Endothelial cell of umbilical vein (primary cell): ENCODE results near the gene TBX21. TPM values are rescaled to one million over a fixed set of nuclear protein-coding genes. Genes with fewer than 3 reads are reported as not detected.

Experiments used
- BruUV-seq: library from RNA; stranded (reverse); fragments of 400-500 nt; replicated peaks from 2 replicates; lab custom pipeline; 2021; lab: Mats Ljungman, UMichigan
- CTCF ChIA-PET: fragments of 300-600, 350-600 bp; sonication (Branson Sonifier 250); formaldehyde crosslinking; loops from one replicate; lab custom pipeline; 2021; ENCODE audit warnings: antibody characterized with exemption, inconsistent platforms; lab: Charles Lee
- POLR2A ChIA-PET: fragments of 300-600, 350-600 bp; sonication (Branson Sonifier 250); formaldehyde crosslinking; loops from one replicate; lab custom pipeline; 2021; ENCODE audit warnings: antibody characterized with exemption, inconsistent platforms; lab: Charles Lee
- DNase-seq: peaks from one replicate; pipeline ENCODE4 v3.0.0-alpha.2; 2011; ENCODE audit warnings: low read depth, low spot score
- FAIRE-seq: peaks from 2 replicates; lab custom pipeline; 2011; peaks lifted over from hg19 to GRCh38; lab: Jason Lieb, UNC
- H2AFZ ChIP-seq: 2 replicates; pipeline ENCODE4 v1.6.0; 2012; ENCODE audit warnings: low read depth, low read length, control low read depth, inconsistent platforms
- H3K27ac ChIP-seq: 2 replicates; pipeline ENCODE4 v1.5.1; 2011; ENCODE audit warnings: low read depth, mild to moderate bottlenecking, control low read depth, low read length, moderate library complexity; ENCODE audit not compliant: insufficient read depth
- H3K27me3 ChIP-seq, 2 experiments: 2 replicates each; pipeline versions ENCODE4 v1.6.0 to v1.6.1; 2011; ENCODE audit warnings: low read length in 2 of 2, mixed read lengths in 1 of 2; ENCODE audit not compliant: control insufficient read depth in 2 of 2, insufficient read depth in 2 of 2
- H3K36me3 ChIP-seq, 2 experiments: 2 replicates in 1 of 2; 3 replicates in 1 of 2; pipeline ENCODE4 v1.5.1; 2011; ENCODE audit warnings: low read length in 2 of 2, mild to moderate bottlenecking in 1 of 2, moderate library complexity in 1 of 2; ENCODE audit not compliant: control insufficient read depth in 2 of 2, insufficient read depth in 2 of 2; ENCODE audit errors: extremely low read depth in 1 of 2
- H3K4me1 ChIP-seq: 3 replicates; pipeline ENCODE4 v1.5.1; 2011; ENCODE audit warnings: mild to moderate bottlenecking, low read length; ENCODE audit not compliant: control insufficient read depth, insufficient read depth; ENCODE audit errors: extremely low read depth
- H3K4me2 ChIP-seq: 2 replicates; pipeline ENCODE4 v1.6.1; 2011; ENCODE audit warnings: low read length, control low read depth, mixed read lengths; ENCODE audit not compliant: insufficient read depth
- H3K4me3 ChIP-seq, 3 experiments: fragments of 200-600 bp in 1 of 3; sonication (generic), shearing (Covaris generic) in 1 of 3; replicated peaks in 1 of 3; 2 replicates each; pipeline ENCODE4 v1.5.1; 2011 to 2016; ENCODE audit warnings: control low read depth in 3 of 3, low read length in 3 of 3, mild to moderate bottlenecking in 2 of 3, inconsistent platforms in 1 of 3, low read depth in 1 of 3, moderate library complexity in 1 of 3; ENCODE audit not compliant: insufficient read depth in 1 of 3
- H3K79me2 ChIP-seq: 2 replicates; pipeline ENCODE4 v1.6.0; 2012; ENCODE audit warnings: low read length, inconsistent platforms; ENCODE audit not compliant: control insufficient read depth, insufficient read depth
- H3K9ac ChIP-seq: replicated peaks from 2 replicates; pipeline ENCODE3; 2011; ENCODE audit warnings: low read length, control low read depth; ENCODE audit not compliant: insufficient read depth; ENCODE audit errors: extremely low read depth
- H3K9me1 ChIP-seq: replicated peaks from 3 replicates; pipeline ENCODE4 v1.6.0; 2011; ENCODE audit warnings: mild to moderate bottlenecking, low read length; ENCODE audit not compliant: control insufficient read depth, insufficient read depth; ENCODE audit errors: extremely low read depth
- H3K9me3 ChIP-seq: replicated peaks from 2 replicates; pipeline ENCODE4 v1.5.1; 2012; ENCODE audit warnings: low read length, inconsistent platforms; ENCODE audit not compliant: control insufficient read depth, insufficient read depth
- H4K20me1 ChIP-seq: replicated peaks from 2 replicates; pipeline ENCODE3; 2011; ENCODE audit warnings: mild to moderate bottlenecking, low read length; ENCODE audit not compliant: control insufficient read depth, insufficient read depth; ENCODE audit errors: extremely low read depth
- CTCF ChIP-seq, 2 donors: IDR thresholded peaks; 1 replicate in 1 of 2; 2 replicates in 1 of 2; pipeline ENCODE4 v1.5.1; 2011; ENCODE audit warnings: low read length in 2 of 2, mild to moderate bottlenecking in 2 of 2, moderate library complexity in 2 of 2, control low read depth in 1 of 2, inconsistent platforms in 1 of 2, low read depth in 1 of 2; ENCODE audit not compliant: insufficient read depth in 1 of 2; ENCODE audit errors: extremely low read depth in 1 of 2
- EZH2 ChIP-seq: IDR thresholded peaks from 2 replicates; pipeline ENCODE4 v1.6.1; 2012; ENCODE audit warnings: borderline replicate concordance, low read depth, mild to moderate bottlenecking, moderate library complexity, low read length, inconsistent platforms; ENCODE audit not compliant: severe bottlenecking
- FOS ChIP-seq: IDR thresholded peaks from 2 replicates; pipeline ENCODE4 v1.6.1; 2011; ENCODE audit warnings: mild to moderate bottlenecking, low read length, moderate library complexity, borderline replicate concordance; ENCODE audit not compliant: insufficient read depth
- GATA2 ChIP-seq: IDR thresholded peaks from 2 replicates; pipeline ENCODE4 v1.7.0; 2011; ENCODE audit warnings: low read depth, mild to moderate bottlenecking, moderate library complexity, mixed read lengths, low read length; ENCODE audit not compliant: insufficient read length, insufficient read depth
- JUN ChIP-seq: IDR thresholded peaks from 2 replicates; pipeline ENCODE4 v1.6.1; 2011; ENCODE audit warnings: borderline replicate concordance, low read depth; ENCODE audit not compliant: insufficient read length, insufficient read depth
- MAX ChIP-seq: IDR thresholded peaks from 2 replicates; pipeline ENCODE4 v1.6.1; 2011; ENCODE audit not compliant: insufficient read depth, insufficient read length
- MYC ChIP-seq: IDR thresholded peaks from one replicate; pipeline ENCODE4 v1.6.1; 2011; ENCODE audit warnings: mild to moderate bottlenecking, low read depth, low read length
- POLR2A ChIP-seq: IDR thresholded peaks from 2 replicates; pipeline ENCODE4 v1.6.1; 2012; ENCODE audit warnings: low read depth, mild to moderate bottlenecking, control low read depth, low read length
- POLR2AphosphoS5 ChIP-seq: IDR thresholded peaks from 2 replicates; pipeline ENCODE4 v1.6.1; 2012; ENCODE audit warnings: low read depth, mild to moderate bottlenecking, control low read depth, low read length, moderate library complexity; ENCODE audit not compliant: insufficient read depth
- dilution Hi-C: fragments of 300-500 bp; cut with MboI; formaldehyde crosslinking; loops from one replicate; pipeline ENCODE4 v1.15.0; 2019; ENCODE audit warnings: low sequenced_read_pairs; ENCODE audit not compliant: extremely low pct_ligation_motif_present
- intact Hi-C: fragments of 100-400 bp; cut with micrococcal nuclease; formaldehyde crosslinking; loops from one replicate; pipeline ENCODE4 v1.10.0; 2022
- polyA plus RNA-seq, 4 experiments: library from polyadenylated mRNA; depleted of rRNA in 3 of 4; stranded (reverse) in 3 of 4; unstranded in 1 of 4; fragments of >200 nt; gene quantifications; 2 replicates each; pipeline versions ENCODE4 v1.2.1 to v1.2.3, GENCODE V29; 2011 to 2012; ENCODE audit warnings: missing spikeins in 1 of 4
- total RNA-seq: library from RNA; stranded (reverse); gene quantifications from 2 replicates; pipeline ENCODE4 v1.2.3, GENCODE V29; 2021

Gene TBX21
- total and polyA plus RNA-seq, 2 donors (not counting 3 experiments of a cell fraction or from before 2014, with no cell fraction given), result not detected

GRCh38 chr17:47704116-47704515, 28.9 kb upstream of the TBX21 start:
- Histone ChIP-seq H3K4me2 (no peak overlapping the region), H3K36me3 (peaks cover 0 to 17% of the 10 kb centered on the region in 2 experiments), H3K79me2 (no peaks in the 10 kb centered on the region), H3K9ac (no peak overlapping the region), H2AFZ (no peak overlapping the region), H3K4me1 (no peaks in the 10 kb centered on the region), H3K9me1 (no peaks in the 10 kb centered on the region), H3K9me3 (no peaks in the 10 kb centered on the region), H3K4me3 (no peak overlapping the region), H3K27ac (no peak overlapping the region), H4K20me1 (no peaks in the 10 kb centered on the region), H3K27me3 (no peaks in the 10 kb centered on the region)
- intact Hi-C loops, result no loop called here
- FAIRE-seq (no peak), DNase-seq (no peak)
- TF ChIP-seq POLR2AphosphoS5 (no peak), POLR2A (no peak), EZH2 (no peak), JUN (no peak), FOS (no peak), MYC (no peak), GATA2 (no peak), CTCF (IDR thresholded peaks at IDR 0.05; ENCODE audit: extremely low read depth in 1 of 2, insufficient read depth in 1 of 2, low read depth in 1 of 2, low read length in 2 of 2) (no peak), MAX (no peak)
- CTCF ChIA-PET, result interaction anchor here (1.1 to 1.3 kb wide), 3 partner anchors 9 to 27 kb away, joined by 3 to 4 read pairs (median 3); no protein-coding TSS in a partner anchor
- dilution Hi-C loops, result no loop called here
- BruUV-seq, result no TSS peak
- POLR2A ChIA-PET, result interaction anchor here (0.5 kb wide), 1 partner anchor 40 kb away, joined by 3 read pairs; no protein-coding TSS in a partner anchor
